HG03378 (cell line): ENCODE results near the gene C2CD4D.

Experiments used
- ATAC-seq: cut with Tn5 transposase; IDR thresholded peaks from one replicate; pipeline ENCODE4 v1.9.1; 2021; ENCODE audit warnings: mild to moderate bottlenecking, moderate library complexity; ENCODE audit not compliant: unreplicated experiment

Gene C2CD4D

DNA sequence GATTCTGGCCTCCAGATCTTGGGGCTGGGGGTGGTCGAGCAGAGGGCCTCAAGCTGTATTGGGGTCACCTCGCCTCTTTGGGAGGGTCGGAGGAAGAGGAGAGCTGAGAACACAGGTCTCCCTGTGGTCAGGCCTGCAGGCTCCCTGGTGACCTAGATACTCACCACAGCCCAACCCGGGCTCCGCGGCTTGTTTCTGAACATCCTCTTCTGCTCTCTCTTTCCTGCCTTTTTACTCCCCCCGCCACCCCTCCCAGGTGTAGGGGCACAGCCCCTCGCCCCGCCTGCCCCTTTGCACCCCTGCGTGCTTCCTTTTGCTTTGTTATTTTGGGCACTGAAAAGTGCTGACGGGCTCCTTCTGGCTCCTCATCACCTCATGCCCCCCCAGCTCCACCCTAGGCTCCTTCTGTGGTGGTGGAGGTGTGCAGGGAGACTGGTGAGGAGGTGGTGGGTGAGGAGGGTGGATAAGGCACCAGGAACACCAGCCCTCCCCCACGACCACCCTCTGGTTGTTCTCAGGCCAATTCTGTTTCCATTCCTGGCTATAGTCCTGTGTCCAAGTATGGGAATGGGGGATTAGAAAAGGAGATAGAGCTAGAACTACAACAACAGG is 23.8 kb downstream of the C2CD4D start:
- ATAC-seq, result no peak

DNA sequence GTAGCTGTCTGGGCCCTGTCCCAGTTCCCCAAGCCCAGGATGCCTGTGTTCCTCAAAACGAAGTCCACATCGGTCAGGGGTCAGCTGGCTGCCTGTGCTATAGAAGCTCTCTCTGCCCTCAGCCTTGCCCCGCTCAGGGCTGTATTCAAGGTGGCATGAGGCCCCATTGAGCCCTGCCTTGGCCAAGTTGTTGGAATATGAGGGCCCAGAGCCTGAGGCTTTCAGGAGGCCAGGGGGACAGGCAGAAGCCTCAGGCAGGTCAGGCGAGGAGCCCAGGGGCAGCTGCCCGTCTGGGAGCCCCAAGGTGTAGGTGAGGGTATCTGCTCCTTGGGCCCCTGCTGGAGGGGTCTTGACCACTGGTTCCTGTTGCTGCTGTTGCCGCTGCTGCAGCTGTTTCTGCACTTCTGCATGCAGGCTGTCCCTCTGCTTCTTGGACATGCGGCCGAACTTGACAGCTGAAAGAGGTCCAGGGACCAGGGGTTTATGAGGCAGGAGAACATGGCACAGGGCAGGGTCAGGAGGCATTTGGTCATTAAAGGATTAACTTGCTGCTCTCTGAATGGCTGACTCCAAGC is 24.6 kb downstream of the C2CD4D start:
- no peak for ATAC-seq

DNA sequence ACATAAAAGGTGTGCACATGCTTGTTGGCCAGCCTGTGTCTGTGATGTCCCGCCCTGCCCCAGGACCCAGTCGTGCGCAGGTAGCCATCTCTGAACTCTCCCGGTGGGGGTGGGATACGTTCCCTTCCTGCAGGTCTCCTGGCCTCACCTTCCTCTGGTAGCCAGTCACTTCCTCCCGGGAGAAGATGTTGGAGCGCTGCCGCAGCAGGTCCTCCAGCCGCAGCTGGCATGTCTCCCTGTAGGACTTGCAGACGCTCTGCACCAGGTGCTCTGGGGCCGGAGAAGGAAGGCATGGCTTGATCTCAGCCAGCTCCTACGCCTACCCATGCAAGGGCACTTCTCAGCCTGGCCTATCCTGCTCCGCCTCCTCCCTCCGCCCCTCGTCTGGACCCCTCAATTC is 25.2 kb downstream of the C2CD4D start:
- ATAC-seq, result no peak

DNA sequence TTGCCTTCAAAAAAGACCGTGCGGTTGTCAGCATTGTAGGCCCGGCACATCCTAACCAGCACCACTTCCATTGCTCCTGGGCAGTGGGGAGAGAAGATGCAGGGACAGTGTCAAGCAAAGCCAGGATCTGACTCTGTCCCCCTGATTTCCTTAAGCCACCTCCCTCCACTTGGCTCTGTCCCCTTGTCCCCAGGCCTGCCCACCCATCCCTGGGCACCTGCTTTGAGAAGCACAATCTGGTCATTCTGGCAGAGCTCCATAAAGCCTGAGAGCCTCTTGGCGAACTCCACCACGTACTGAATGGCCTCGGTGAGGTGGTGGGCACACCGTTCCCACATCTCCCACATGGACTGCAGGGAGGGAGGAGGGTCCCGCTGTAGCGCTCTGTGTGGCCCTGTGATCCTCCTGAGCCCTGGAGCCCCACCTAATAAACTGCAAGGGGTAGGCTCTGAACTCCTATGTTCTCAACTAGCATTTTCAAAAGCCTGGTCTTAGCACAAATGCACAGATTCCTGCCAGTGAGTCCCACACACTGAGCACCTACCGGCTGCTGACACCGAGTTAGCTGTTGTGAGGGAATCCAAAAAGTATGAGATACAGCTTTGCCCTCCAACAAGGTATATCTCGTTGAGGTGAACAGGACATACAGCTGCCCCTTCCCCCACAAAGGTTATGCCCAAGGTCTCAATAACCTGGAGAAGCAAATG is 26.2 kb downstream of the C2CD4D start:
- ATAC-seq, result no peak

DNA sequence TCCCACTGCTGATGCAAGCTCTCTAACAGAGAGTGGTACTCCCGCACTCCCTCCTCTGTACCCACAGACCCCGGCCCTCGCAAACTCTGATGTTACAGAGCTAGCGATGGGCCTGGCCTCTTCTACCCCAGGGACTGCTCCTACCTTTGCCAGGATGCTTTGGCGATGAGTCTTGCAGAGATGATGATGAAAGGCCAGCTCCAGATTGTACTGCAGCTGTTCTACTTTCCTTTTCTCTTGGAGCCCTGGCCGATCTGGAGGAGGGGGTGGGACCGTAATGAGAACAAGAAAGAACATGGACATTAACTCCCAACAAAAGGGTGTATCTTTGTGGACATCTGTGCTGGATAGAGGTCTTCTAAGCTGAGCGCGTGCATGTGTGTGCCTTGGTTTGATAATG is 28.4 kb downstream of the C2CD4D start:
- no peak for ATAC-seq

DNA sequence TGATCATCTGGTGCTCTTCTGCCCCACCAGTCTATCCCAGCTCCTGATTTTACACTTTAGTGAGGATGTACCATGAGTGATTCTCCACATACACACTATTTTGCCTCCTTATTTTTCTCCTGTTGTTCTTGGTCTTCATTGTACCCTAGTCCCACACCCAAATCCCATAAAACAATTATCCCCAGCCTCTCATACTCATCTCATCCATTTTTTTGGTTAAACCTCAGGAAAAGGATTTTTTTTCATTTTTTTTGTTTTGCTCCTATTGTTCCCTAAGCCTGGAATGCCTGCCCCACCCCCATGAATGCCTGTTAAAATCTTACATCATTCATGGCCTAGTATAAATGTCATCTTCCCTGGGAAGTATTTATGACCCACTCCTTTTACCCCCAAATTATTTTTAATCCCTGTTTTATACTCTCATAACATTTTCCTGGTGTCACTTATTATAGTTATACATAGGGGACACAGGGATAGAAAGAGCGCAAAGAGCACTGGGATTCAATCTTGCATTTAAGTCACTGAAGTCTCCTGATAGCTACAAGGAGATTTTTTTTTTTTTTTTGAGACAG is 29.5 kb downstream of the C2CD4D start:
- no peak for ATAC-seq

DNA sequence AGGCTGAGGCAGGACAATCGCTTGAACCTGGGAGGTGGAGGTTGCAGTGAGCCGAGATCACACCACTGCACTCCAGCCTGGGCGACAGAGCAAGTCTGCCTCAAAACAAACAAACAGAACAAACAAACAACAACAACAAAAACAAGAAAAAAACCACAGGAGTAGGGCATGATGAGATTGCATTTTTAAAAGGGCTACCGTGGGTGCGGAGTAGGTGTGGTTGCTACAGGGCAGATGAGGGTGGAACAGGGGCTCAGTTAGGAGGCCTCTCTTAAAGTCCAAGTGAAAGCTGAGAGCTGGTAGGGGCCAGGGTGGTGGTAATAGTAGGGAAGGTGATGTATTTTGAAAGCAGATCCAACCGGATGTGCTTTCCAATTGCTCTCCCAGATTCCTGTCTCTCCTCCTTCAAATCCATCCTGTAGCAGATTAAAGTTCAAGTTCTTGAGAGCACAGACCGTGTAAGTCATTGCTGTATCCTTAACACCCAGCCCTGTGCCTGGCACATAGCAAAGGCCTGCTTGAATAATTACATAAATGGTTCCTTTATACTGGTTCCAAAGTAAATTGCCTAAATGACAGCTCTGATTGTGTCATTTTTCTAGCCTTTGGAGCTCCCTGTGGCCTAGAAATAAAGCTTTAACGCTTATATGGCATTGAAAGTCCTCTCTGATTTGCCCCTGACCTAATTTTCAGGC is 30.2 kb downstream of the C2CD4D start:
- ATAC-seq, result no peak

DNA sequence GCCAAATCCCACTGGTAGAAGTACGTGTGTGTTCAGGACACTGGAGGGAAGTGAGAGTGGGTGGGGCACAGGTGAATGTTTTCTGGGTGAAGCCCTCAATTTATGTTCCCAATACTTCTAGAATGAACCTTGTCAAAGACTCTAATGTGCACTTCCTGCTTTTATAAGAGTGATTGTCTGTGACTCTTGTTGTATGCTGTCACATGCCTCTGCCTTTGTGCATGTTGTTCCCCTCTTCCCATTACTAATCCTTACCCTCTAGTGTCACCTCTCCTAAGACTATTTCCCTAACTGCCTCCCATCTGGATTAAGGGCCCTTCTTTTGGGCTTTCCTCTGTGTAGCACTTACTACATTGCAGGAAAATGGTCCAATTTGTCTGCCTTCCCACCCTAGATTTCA is 31.9 kb downstream of the C2CD4D start:
- no peak for ATAC-seq

DNA sequence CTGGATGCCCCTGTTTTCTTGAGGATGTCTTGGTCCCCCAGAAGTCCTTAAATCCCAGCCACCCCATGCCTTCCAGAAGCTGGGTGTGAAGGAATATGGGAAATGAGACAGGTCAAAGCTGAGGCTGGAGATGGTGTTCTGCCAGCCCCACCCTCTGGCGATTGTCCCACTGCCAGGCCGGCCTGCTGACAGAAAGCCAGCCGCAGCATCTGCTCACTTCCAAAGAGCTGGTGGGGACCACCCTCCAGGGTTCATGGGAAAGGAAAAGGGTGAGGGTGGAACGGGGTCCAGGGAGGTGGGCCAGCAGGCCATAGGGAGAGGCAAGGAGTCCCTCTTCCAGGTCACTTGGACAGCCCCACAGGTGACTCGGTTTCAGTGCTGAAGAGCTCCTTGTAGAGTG is 32.5 kb downstream of the C2CD4D start:
- no peak for ATAC-seq

DNA sequence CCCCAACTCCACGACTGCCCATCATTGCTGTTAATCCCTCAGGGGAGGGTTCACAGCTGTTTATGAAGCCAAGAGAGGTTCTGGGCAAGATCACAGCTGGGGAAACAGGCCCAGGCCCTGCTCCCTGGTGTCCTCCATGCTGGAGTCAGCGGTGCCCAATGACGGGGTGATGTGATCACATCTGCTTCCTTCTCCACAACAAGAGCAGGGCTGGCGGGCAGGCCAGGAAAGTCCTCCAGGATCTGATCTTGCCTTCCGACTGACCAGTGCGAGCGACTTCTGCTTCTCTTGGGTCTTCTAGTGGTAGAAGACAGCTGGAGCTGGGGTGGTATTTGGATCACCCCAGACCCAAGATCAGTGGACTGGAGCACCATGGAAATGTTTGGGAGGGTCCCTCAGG is 33.5 kb downstream of the C2CD4D start:
- no peak for ATAC-seq

DNA sequence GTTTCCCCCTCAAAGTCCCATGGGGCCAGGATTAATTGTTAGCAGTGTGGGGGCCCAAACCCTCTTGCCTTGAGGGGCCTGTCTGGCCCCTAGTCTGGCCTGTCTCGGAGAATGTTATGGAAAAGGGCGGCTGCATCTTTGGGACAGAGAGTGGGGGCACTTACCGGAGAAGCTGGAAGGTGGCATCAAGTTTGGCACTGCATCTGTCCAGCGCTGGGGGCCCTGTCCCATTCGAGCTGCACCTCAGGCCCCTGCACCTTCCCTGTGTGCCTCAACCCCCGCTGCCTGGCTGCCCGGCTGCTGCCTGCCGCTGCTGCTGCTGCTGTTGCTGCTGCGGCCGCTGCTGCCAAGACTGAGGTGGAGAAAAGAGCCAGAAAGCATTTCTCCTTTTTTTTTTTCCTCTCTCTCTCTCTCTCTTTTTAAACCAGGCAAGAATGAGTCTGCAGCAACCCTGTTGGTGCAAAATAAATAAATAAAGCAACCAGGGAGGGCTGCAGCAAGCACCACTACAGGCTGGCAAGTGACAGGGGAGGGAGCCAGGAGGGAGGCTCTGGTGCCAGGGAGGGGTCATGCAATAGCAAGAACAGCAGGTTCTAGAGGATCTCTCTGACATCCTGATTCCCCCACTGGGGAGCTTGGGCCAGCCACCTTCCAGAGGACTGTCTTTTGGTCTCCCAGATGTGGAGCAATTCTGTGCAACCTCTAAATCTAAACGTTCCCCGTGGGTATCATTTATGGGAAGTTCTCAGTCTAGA is 34.4 kb downstream of the C2CD4D start, which contains the start of gene LINGO4:
TSS of gene LINGO4 (minus strand) at position 354 of the 755 bp plus-strand sequence. CDS start 2,715 bp downstream, outside the sequence.
- no peak for ATAC-seq

DNA sequence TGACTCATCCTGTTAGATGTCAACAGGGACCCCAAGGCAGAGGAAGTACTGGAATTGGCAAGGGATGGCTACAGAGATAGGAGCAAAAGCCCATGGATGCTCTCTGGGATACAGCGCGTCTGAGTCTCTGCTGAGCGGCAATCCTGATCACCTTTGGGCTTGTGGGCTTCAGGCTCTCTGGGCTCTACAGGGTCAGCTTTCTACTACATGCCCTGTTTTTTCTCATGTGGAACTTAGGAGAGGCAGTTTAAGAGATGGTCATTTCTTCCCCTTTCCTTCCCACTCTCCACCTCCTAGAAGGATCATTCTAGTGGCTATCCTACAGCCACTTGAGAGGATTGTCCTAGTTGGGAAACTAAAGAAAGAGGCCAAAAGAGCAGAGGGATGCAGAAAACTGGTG is 35.7 kb downstream of the C2CD4D start:
- no peak for ATAC-seq

DNA sequence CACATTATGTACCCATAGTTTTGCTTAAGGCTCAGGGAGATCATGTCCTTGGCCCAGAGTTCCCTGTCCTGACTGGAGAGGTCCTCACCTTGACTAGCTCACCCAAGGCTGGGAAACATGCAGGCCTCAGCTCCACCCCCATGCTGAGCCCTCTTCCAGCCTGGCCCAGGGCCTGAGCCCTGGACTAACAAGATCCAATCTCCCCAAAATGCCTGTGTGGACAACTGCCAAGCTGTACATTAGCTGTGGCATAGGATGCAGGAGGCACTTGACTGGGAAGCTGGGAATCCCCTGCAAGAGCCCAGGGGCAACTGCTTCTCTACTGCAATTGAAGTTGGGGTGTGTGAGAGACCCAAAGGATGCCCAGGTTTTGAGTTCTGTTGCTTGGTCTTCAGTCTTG is 36.5 kb downstream of the C2CD4D start:
- ATAC-seq, result no peak

DNA sequence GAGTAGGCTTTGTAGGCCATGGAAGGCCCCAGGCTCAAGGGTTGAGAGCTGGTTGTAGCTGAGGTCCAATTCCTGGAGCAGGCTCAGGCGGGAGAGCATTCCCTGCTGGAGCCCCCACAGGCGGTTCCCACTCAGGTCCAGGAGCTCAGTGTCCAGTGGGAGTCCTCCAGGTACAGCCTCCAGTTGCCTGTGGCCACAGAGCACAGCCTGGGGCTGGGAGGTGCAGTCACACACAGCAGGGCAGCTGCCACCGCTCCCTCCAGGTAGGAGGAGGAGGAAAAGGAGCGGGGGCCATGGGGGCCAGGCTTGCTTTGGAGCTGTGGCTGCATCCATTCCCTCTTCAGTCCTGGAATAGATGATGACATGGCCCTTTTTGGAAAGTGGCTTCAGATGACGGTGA is 37.2 kb downstream of the C2CD4D start:
- no peak for ATAC-seq

DNA sequence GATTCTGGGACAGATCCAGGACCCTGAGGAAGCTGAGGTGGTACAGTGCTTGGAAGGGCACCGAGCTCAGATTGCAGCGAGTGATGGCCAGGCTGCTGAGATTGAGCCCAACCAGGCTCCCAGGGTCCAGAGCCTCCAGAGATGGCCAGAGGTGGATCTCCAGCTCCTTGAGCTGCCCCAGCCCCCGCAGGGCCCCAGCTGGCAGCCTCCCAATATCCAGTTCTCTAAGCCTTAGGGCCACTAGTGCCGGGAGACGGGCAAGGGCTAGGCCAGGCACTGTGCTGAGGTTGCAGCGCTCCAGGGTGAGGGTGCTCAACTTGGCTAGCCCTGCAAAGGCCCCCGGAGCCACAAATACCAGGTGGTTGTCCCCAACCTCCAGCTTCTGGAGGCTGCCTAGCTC is 37.8 kb downstream of the C2CD4D start:
- no peak for ATAC-seq

DNA sequence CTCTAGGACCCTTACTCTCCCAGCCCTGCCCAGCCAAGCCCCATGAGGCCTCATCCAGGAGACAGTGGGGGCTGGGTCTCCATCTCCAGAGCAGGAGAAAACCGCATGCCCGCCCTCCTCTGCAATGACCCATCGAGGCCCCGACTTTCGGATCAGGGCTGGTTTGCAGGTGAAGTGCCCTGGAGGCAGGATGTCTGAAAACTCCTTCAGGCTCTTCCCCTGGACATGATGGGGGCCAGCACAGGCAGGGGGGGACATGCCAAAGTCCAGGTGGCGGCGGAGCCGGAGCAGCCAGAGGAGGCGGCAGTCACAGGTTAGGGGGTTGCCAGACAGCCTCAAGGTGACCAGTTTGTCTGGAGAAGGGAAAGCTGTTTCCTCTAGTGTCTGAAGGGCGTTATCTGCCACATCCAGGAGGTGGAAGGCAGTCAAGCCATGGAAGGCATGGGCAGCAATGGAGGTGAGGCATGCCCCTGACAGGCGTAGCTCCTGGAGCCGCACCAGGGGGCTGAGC is 38.3 kb downstream of the C2CD4D start:
- ATAC-seq, result no peak

DNA sequence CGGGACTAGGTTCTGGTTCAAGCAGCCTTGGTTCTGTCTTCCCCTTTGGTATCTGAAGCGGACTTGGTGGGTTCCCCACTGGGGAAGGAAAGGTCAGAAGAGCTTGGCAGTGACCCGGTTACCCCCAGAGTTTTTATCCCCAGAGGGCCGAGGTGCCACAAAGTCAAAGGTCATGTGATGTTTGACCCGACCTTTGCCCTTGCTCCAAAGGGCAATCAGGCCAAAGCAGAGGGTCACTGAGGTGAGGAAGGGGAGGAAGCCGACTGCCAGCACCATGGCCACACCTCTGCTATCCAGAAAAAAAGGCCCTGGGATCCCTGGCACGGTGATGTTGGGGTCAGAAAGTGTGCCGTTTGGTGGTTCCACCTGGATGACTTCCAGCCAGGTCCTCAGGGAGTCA is 38.8 kb downstream of the C2CD4D start:
- ATAC-seq, result no peak

DNA sequence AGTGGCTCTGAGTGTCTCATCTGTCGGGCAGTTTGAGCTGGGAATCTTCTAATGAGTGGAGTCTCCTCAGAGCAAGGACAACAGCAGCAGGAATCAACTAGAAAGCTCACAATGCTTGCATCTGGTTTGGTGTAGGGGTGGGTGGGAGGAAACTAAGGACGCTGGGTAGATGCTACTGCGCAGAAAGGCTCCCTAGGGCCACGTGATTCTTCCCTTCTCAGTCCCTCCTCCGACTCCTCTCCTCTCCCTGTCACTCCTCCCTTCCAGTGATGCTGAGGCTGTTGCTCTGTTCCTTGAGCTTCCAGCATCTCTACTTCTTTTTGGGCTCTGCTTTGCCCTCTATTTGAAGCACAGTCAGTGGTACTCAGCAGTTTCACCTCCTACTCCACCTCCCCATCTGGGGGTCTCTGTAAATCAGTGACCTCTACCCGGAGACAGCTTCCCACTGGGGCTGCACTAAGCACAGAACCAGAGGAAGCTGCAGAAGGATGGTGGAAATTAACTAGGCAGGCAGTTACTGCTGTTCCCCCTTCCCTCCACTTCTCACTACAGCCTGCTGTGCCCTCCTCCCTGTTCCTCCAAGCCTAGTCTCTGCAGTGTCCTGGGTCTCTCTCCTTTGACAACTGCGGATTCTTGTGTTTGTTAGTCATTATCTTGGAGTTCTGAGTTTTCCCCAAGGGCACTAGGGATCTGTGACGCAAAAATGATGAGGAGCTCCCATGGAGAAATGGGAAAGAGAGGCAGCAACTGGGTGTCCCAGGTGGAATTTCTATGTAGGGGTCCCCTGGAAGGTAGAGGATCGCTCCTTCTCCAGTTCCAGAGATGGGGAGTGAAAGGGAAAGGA is 40.2 kb downstream of the C2CD4D start:
- no peak for ATAC-seq

DNA sequence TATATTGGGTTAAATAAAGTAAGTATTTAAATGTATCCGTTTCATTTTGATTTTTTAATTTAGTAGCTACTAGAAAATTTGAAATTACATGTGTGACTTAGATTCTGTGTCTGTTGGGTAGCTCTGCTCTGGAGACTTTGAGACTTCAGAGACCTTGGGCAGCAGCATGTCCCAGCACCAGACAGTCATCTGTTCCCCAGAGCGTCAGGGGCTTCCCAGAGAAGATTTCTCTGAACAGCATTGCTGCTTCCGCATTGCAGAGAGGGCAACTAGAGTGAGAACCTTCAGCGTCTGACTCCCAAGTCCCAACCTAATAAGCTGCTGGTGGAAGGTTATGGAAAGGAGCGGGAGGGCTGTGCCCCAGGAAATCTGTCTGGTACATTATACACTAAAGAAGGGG is 41.0 kb downstream of the C2CD4D start:
- ATAC-seq, result no peak
